ENCODE results near the gene CWC22.

- no peak for TF ChIP-seq EZH2phosphoT487 (IDR thresholded peaks at IDR 0.05; ENCODE audit: low read depth, severe bottlenecking, unreplicated experiment)
- TF ChIP-seq CTCF (IDR thresholded peaks at IDR 0.05; ENCODE audit: poor library complexity) = no peak
- no peak for TF ChIP-seq EZH2 (IDR thresholded peaks at IDR 0.05; ENCODE audit: borderline replicate concordance)
These were observed 3.5 kb downstream of the CWC22 start for GRCh38 chr2:180003559-180003958.
